ENCODE results near the gene CCDC157. TPM values are rescaled to one million over a fixed set of nuclear protein-coding genes. Genes with fewer than 3 reads are reported as not detected.

Gene CCDC157
- total and polyA plus RNA-seq, 2 of the 4 experiments (the other 2 are of a cell fraction) = 0.90 to 2.2 TPM

GRCh38 chr22:30423301-30423958 lies 66.6 kb downstream of the CCDC157 start:
- Histone ChIP-seq H3K4me1 (ENCODE audit: control insufficient read depth, insufficient read depth, low read length) (peaks cover 24% of the 10 kb centered on the region), H3K27ac (ENCODE audit: insufficient read depth, low read length) (peak overlapping the region; percentile 92), H2AFZ (replicated peaks; ENCODE audit: low read length, poor library complexity) (peak overlapping the region; percentile 96), H3K23ac (ENCODE audit: low read depth, low read length) (peak overlapping the region; percentile 96), H3K4me2 (ENCODE audit: low read depth, low read length) (peak overlapping the region; percentile 63), H3K27me3 (ENCODE audit: control insufficient read depth, insufficient read depth, low read length) (no peaks in the 10 kb centered on the region), H3K4me3 (ENCODE audit: insufficient read depth, low read depth, low read length) (peak overlapping the region; percentile 48), H4K8ac (ENCODE audit: low read depth in 2 of 2, low read length in 2 of 2) (peak overlapping the region; percentile 90 to 98), H4K5ac (ENCODE audit: low read depth, low read length) (peak overlapping the region; percentile 77), H3K79me1 (ENCODE audit: low read depth in 1 of 2, low read length in 2 of 2) (peaks cover 17 to 48% of the 10 kb centered on the region in 2 experiments; a peak in 3 of 4 replicates), H3K9ac (ENCODE audit: low read depth, low read length) (peak overlapping the region; percentile 86), H2BK20ac (ENCODE audit: low read depth, low read length) (peak overlapping the region; percentile 65; the same call in 1 of the 2 replicates), H2AK9ac (replicated peaks; ENCODE audit: low read depth, low read length, poor library complexity) (peak overlapping the region; percentile 100), H3K9me1 (ENCODE audit: insufficient read depth, low read length) (peaks cover 17% of the 10 kb centered on the region), H2BK120ac (ENCODE audit: low read depth, low read length) (peak overlapping the region; percentile 89), H3K56ac (ENCODE audit: extremely low read depth, insufficient read depth, low read length) (peak overlapping the region; percentile 99), H3K9me3 (ENCODE audit: control insufficient read depth, insufficient read depth, low read length) (no peaks in the 10 kb centered on the region), H3K18ac (ENCODE audit: low read depth, low read length) (peak overlapping the region; percentile 67), H2AK5ac (ENCODE audit: low read depth, low read length) (peak overlapping the region; percentile 94), H2BK5ac (ENCODE audit: low read depth, low read length, poor library complexity, severe bottlenecking) (peak overlapping the region; percentile 95), H3K4ac (ENCODE audit: low read depth, low read length) (peak overlapping the region; percentile 96), H2BK15ac (ENCODE audit: low read depth, low read length) (peak overlapping the region; percentile 43; the same call in 2 of the 3 replicates), H3K36me3 (ENCODE audit: control insufficient read depth, insufficient read depth, low read length) (peaks cover 11% of the 10 kb centered on the region), H4K91ac (ENCODE audit: insufficient read depth, low read depth, low read length) (peak overlapping the region; percentile 96), H4K20me1 (ENCODE audit: insufficient read depth, low read length) (no peaks in the 10 kb centered on the region), H3K14ac (replicated peaks; ENCODE audit: low read depth, low read length) (peak overlapping the region; percentile 96)
- dilution Hi-C loops (cut with HindIII; ENCODE audit: low sequenced_read_pairs, unreplicated experiment) = no loop called here
- BruUV-seq (replicated peaks) = no TSS peak
- ChIA-PET POLR2A (ENCODE audit: unreplicated experiment) (interaction anchor here (0.7 to 1.0 kb wide), 2 partner anchors 27 to 197 kb away, joined by 3 read pairs; partner anchors contain the start of gene SEC14L2), CTCF (interaction anchor here (0.6 to 1.5 kb wide), 5 partner anchors 9 to 923 kb away, joined by 3 to 5 read pairs (median 3); no protein-coding TSS in a partner anchor)
- TF ChIP-seq CTCF (conservative IDR thresholded peaks at IDR 0.05; ENCODE audit: low read depth, low read length) (no peak), NFE2L2 (IDR thresholded peaks at IDR 0.05; ENCODE audit: low read depth, low read length) (no peak), FOS (IDR thresholded peaks at IDR 0.05; ENCODE audit: low read depth, low read length) (no peak), ELK1 (IDR thresholded peaks at IDR 0.05; ENCODE audit: borderline replicate concordance, low read depth, low read length) (no peak), CHD1 (IDR thresholded peaks at IDR 0.05; ENCODE audit: low read depth, low read length) (no peak; the same call in 1 of the 2 replicates), RFX5 (IDR thresholded peaks at IDR 0.05; ENCODE audit: low read depth, low read length) (no peak), POLR2A (IDR thresholded peaks at IDR 0.05; ENCODE audit: low read depth, low read length) (peak; percentile 78), MXI1 (IDR thresholded peaks at IDR 0.05; ENCODE audit: borderline replicate concordance, low read depth, low read length) (no peak), CEBPB (IDR thresholded peaks at IDR 0.05; ENCODE audit: low read depth, low read length) (no peak), BHLHE40 (IDR thresholded peaks at IDR 0.05; ENCODE audit: low read depth, low read length) (peak; percentile 45), USF2 (IDR thresholded peaks at IDR 0.05; ENCODE audit: low read depth, low read length) (no peak), RCOR1 (IDR thresholded peaks at IDR 0.05; ENCODE audit: insufficient replicate concordance, low read length) (no peak)
- ATAC-seq (ENCODE audit: low read depth) (peak; percentile 41), DNase-seq (no peak)
- WGBS, 2 experiments (ENCODE audit: extremely low coverage in 2 of 2, insufficient read length in 1 of 2) = 2% methylated on average over 23 of the region's 45 CpGs; no CpG with 5 or more reads in 1 of the 2 experiments
- in situ Hi-C loops (cut with MboI; ENCODE audit: low sequenced_read_pairs) = no loop called here
- intact Hi-C loops (cut with micrococcal nuclease) = loop anchor here (2.0 kb wide), 1 partner anchor 37 kb away; the partner anchor contains the start of gene RNF215

Measured in IMR-90 (cell line).